ENCODE measurements around the gene LPP.

DNA sequence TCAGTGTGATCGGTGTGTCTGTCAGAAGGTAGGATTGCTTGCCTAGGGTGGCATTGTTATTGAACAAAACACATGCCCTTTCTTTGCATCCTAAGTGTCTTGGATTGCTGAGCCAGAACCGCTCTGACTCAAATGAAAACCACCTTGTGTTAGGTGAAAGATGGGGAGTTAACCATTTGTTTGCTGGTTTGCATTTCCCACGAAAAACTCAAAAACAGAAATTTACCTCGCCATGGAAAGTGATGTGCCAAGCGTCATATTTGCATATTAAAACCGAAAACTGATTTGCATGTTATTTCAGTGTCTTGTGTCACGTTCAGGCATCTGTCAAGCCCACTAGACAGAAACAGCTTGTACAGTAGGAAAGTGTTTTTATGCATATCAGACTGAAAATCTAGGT is 543.2 kb downstream of the LPP start:
- no peak for TF ChIP-seq EZH2 (IDR thresholded peaks at IDR 0.05; ENCODE audit: borderline replicate concordance, low read length)
- TF ChIP-seq, protein P1, sequence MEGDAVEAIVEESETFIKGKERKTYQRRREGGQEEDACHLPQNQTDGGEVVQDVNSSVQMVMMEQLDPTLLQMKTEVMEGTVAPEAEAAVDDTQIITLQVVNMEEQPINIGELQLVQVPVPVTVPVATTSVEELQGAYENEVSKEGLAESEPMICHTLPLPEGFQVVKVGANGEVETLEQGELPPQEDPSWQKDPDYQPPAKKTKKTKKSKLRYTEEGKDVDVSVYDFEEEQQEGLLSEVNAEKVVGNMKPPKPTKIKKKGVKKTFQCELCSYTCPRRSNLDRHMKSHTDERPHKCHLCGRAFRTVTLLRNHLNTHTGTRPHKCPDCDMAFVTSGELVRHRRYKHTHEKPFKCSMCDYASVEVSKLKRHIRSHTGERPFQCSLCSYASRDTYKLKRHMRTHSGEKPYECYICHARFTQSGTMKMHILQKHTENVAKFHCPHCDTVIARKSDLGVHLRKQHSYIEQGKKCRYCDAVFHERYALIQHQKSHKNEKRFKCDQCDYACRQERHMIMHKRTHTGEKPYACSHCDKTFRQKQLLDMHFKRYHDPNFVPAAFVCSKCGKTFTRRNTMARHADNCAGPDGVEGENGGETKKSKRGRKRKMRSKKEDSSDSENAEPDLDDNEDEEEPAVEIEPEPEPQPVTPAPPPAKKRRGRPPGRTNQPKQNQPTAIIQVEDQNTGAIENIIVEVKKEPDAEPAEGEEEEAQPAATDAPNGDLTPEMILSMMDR (IDR thresholded peaks at IDR 0.05; ENCODE audit: low read length) = no peak
